SH-SY5Y (cell line): Measurements from ENCODE around the gene CROCC2.

Experiments used
- GATA2 ChIP-seq: IDR thresholded peaks from 2 replicates; pipeline ENCODE4 v1.6.1; 2011; ENCODE audit warnings: mild to moderate bottlenecking, low read depth, low read length
- GATA3 ChIP-seq: IDR thresholded peaks from 2 replicates; pipeline ENCODE4 v1.6.1; 2011; ENCODE audit warnings: low read depth, mild to moderate bottlenecking, low read length, moderate library complexity

DNA sequence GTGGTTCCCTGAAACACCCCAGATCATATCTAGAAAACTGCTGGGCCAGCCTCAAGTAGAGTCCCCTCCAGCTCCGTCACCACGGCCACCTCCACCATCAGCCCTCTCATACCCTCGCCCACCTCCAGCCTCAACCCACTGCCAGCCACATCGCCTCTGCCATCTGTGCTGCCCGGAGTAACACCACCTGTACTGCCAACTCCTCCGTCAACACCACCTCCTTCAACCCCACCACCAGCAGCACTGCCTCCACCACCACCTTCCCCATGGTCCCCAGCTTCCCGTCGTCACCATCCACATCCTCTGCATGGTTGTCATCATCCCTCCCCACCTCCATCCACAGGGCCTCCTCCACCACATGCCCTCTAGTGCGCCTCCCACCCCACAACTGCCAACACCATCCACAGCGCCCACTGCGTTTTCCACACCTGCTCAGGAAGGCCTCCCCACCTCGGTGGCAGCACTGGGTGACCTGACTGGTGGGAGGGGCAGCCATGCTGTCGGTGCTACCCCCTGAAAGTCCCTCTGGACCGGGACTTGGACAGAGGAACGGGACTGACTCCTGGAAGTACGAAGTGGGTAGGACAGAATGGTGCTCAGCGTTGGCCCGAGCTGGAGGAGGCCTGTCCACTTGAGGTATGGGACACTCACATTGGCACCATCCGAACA lies 93.9 kb downstream of the CROCC2 start:
- TF ChIP-seq GATA3 (no peak), GATA2 (no peak)
